Measurements from ENCODE around the gene IL1R1. TPM values are rescaled to one million over a fixed set of nuclear protein-coding genes. Genes with fewer than 3 reads are reported as not detected.

The IL1R1 gene
- total RNA-seq, 2 donors from 2014 or later, result 112 to 289 TPM

- intact Hi-C loops (cut with DNase I), result no loop called here
These were observed 55.0 kb downstream of the IL1R1 start for GRCh38 chr2:102197389-102198137.

GRCh38 chr2:102200539-102200938 lies 58.0 kb downstream of the IL1R1 start:
- WGBS, result 100% methylated on average over 1 of the region's 1 CpG
- no peaks in the 10 kb centered on the region for H3K36me3 ChIP-seq
- intact Hi-C loops (cut with DNase I), result no loop called here

More at GRCh38 chr2:102197389-102198137, 55.0 kb downstream of the IL1R1 start:
- Histone ChIP-seq H3K4me3 (no peak overlapping the region), H3K9me3 (no peaks in the 10 kb centered on the region), H3K36me3 (no peaks in the 10 kb centered on the region), H3K4me1 (replicated peaks) (no peaks in the 10 kb centered on the region), H3K27me3 (replicated peaks; ENCODE audit: insufficient read depth) (no peaks in the 10 kb centered on the region), H3K27ac (no peak overlapping the region)
- WGBS, result 73% methylated on average over 5 of the region's 5 CpGs
- no peak for DNase-seq (ENCODE audit: low spot score)
- no peak for TF ChIP-seq POLR2AphosphoS5 (IDR thresholded peaks at IDR 0.05)
- no peak for TF ChIP-seq CTCF (IDR thresholded peaks at IDR 0.05)
- no peak for TF ChIP-seq POLR2A (IDR thresholded peaks at IDR 0.05)

GRCh38 chr2:102204638-102205037 lies 62.1 kb downstream of the IL1R1 start:
- Histone ChIP-seq H3K27ac (no peak overlapping the region), H3K27me3 (replicated peaks; ENCODE audit: insufficient read depth) (no peaks in the 10 kb centered on the region), H3K36me3 (no peaks in the 10 kb centered on the region), H3K4me3 (no peak overlapping the region), H3K9me3 (no peaks in the 10 kb centered on the region), H3K4me1 (replicated peaks) (no peaks in the 10 kb centered on the region)
- intact Hi-C loops (cut with DNase I), result no loop called here
- TF ChIP-seq POLR2A (IDR thresholded peaks at IDR 0.05), result no peak
- no peak for TF ChIP-seq CTCF (IDR thresholded peaks at IDR 0.05)
- TF ChIP-seq POLR2AphosphoS5 (IDR thresholded peaks at IDR 0.05), result no peak
- no peak for DNase-seq (ENCODE audit: low spot score)

More at GRCh38 chr2:102200539-102200938, 58.0 kb downstream of the IL1R1 start:
- no peak for DNase-seq (ENCODE audit: low spot score)
- no peak overlapping the region for H3K27ac ChIP-seq
- H3K27me3 ChIP-seq (replicated peaks; ENCODE audit: insufficient read depth), result no peaks in the 10 kb centered on the region
- no peaks in the 10 kb centered on the region for H3K4me1 ChIP-seq (replicated peaks)
- H3K4me3 ChIP-seq, result no peak overlapping the region
- TF ChIP-seq POLR2A (IDR thresholded peaks at IDR 0.05), result no peak
- TF ChIP-seq POLR2AphosphoS5 (IDR thresholded peaks at IDR 0.05), result no peak
- no peak for TF ChIP-seq CTCF (IDR thresholded peaks at IDR 0.05)
- H3K9me3 ChIP-seq, result no peaks in the 10 kb centered on the region

GRCh38 chr2:102206666-102207341 lies 64.3 kb downstream of the IL1R1 start:
- 44% methylated on average over 5 of the region's 5 CpGs for WGBS
- no peak for TF ChIP-seq POLR2A (IDR thresholded peaks at IDR 0.05)
- TF ChIP-seq CTCF (IDR thresholded peaks at IDR 0.05), result no peak
- peak; percentile 48 for TF ChIP-seq POLR2AphosphoS5 (IDR thresholded peaks at IDR 0.05)
- no peak overlapping the region for H3K4me3 ChIP-seq

More at GRCh38 chr2:102206666-102207341, 64.3 kb downstream of the IL1R1 start:
- H3K27ac ChIP-seq, result peak overlapping the region in 1 of 2 donors; percentile 20
- no peaks in the 10 kb centered on the region for H3K27me3 ChIP-seq (replicated peaks; ENCODE audit: insufficient read depth)
- DNase-seq (ENCODE audit: low spot score), result peak; percentile 67
- no peaks in the 10 kb centered on the region for H3K4me1 ChIP-seq (replicated peaks)
- intact Hi-C loops (cut with DNase I), result no loop called here
- H3K36me3 ChIP-seq, result no peaks in the 10 kb centered on the region
- no peaks in the 10 kb centered on the region for H3K9me3 ChIP-seq

Data from prostate gland (tissue), 2 donors.